ENCODE results near the gene LST1.

The LST1 gene

DNA sequence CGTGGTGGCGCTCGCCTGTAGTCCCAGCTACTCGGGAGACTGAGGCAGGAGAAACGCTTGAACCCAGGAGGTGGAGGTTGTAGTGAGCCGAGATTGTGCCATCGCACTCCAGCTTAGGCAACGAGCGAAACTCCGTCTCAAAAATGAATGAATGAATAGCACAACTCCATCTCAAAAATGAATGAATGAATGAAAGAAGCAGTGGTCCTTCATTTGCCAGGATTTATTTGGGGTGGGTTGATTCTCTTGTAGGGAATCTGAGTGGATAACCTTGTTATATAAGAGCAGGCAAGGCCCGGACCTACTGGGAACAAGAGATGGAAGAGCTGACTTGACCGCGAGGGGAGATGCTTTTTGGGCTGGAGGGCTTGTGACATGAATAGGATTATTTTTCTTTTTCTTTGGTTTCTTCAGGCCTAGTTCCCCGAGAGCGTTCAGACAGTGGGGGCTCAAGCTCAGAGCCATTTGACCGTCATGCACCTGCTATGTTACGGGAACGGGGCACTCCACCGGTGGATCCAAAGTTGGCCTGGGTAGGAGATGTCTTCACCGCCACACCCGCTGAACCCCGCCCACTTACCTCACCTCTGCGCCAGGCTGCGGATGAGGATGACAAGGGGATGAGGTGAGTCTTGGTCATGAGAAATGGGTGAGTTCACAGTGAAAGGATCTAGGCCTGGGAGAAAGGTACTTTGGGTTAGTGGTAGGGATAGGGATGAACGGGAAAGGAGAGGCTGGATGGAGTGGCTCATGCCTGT, 44.3 kb downstream of the LST1 start:
- H3K4me3 ChIP-seq (ENCODE audit: low read depth, low read length): no peak overlapping the region
- no peak for TF ChIP-seq CTCF (IDR thresholded peaks at IDR 0.05; ENCODE audit: insufficient read depth, low read depth, low read length, missing control alignments)
- DNase-seq (ENCODE audit: low read depth): no peak

DNA sequence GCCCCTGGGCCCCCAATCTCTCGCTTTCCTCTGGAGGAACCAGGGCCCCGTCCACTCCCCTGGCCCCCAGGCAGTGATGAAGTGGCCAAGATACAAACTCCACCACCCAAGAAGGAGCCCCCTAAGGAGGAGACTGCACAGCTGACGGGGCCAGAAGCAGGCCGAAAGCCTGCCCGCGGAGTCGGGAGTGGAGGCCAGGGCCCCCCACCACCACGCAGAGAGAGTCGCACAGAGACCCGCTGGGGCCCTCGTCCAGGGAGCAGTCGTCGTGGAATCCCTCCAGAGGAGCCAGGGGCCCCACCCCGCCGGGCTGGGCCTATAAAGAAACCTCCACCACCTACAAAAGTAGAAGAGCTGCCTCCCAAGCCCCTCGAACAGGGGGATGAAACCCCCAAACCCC, 45.1 kb downstream of the LST1 start:
- no peak for DNase-seq (ENCODE audit: low read depth)
- H3K4me3 ChIP-seq (ENCODE audit: low read depth, low read length): no peak overlapping the region
- TF ChIP-seq CTCF (IDR thresholded peaks at IDR 0.05; ENCODE audit: insufficient read depth, low read depth, low read length, missing control alignments): no peak

DNA sequence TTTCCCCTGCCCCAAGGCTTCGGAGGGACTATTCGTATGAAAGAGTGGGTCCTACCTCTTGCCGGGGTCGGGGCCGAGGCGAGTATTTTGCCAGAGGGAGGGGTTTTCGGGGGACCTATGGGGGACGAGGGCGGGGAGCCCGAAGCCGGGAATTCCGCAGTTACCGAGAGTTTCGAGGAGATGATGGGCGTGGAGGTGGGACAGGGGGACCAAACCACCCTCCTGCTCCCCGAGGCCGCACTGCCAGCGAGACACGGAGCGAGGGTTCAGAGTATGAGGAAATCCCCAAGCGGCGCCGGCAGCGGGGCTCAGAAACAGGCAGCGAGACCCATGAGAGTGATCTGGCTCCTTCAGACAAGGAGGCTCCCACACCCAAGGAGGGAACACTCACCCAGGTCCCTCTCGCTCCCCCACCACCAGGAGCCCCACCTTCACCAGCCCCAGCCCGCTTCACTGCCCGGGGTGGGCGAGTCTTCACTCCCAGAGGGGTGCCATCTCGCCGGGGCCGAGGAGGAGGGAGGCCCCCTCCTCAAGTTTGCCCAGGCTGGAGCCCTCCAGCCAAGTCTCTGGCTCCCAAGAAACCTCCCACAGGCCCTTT, 45.7 kb downstream of the LST1 start:
- no peak for TF ChIP-seq CTCF (IDR thresholded peaks at IDR 0.05; ENCODE audit: insufficient read depth, low read depth, low read length, missing control alignments)
- H3K4me3 ChIP-seq (ENCODE audit: low read depth, low read length): no peak overlapping the region
- DNase-seq (ENCODE audit: low read depth): no peak

- DNase-seq (ENCODE audit: low read depth): no peak
- TF ChIP-seq CTCF (IDR thresholded peaks at IDR 0.05; ENCODE audit: insufficient read depth, low read depth, low read length, missing control alignments): no peak
- H3K4me3 ChIP-seq (ENCODE audit: low read depth, low read length): no peak overlapping the region
Measured at GRCh38 chr6:31632279-31632946, 46.3 kb downstream of the LST1 start.

GRCh38 chr6:31633447-31633846, 47.4 kb downstream of the LST1 start:
- TF ChIP-seq CTCF (IDR thresholded peaks at IDR 0.05; ENCODE audit: insufficient read depth, low read depth, low read length, missing control alignments): no peak
- no peak overlapping the region for H3K4me3 ChIP-seq (ENCODE audit: low read depth, low read length)

GRCh38 chr6:31634131-31634530, 48.1 kb downstream of the LST1 start:
- no peak for TF ChIP-seq CTCF (IDR thresholded peaks at IDR 0.05; ENCODE audit: insufficient read depth, low read depth, low read length, missing control alignments)
- DNase-seq (ENCODE audit: low read depth): no peak
- no peak overlapping the region for H3K4me3 ChIP-seq (ENCODE audit: low read depth, low read length)

More at GRCh38 chr6:31633447-31633846, 47.4 kb downstream of the LST1 start:
- DNase-seq (ENCODE audit: low read depth): no peak

All from GM12865 (cell line).